ENCODE results near the gene KIF14.

KIF14 gene, protein sequence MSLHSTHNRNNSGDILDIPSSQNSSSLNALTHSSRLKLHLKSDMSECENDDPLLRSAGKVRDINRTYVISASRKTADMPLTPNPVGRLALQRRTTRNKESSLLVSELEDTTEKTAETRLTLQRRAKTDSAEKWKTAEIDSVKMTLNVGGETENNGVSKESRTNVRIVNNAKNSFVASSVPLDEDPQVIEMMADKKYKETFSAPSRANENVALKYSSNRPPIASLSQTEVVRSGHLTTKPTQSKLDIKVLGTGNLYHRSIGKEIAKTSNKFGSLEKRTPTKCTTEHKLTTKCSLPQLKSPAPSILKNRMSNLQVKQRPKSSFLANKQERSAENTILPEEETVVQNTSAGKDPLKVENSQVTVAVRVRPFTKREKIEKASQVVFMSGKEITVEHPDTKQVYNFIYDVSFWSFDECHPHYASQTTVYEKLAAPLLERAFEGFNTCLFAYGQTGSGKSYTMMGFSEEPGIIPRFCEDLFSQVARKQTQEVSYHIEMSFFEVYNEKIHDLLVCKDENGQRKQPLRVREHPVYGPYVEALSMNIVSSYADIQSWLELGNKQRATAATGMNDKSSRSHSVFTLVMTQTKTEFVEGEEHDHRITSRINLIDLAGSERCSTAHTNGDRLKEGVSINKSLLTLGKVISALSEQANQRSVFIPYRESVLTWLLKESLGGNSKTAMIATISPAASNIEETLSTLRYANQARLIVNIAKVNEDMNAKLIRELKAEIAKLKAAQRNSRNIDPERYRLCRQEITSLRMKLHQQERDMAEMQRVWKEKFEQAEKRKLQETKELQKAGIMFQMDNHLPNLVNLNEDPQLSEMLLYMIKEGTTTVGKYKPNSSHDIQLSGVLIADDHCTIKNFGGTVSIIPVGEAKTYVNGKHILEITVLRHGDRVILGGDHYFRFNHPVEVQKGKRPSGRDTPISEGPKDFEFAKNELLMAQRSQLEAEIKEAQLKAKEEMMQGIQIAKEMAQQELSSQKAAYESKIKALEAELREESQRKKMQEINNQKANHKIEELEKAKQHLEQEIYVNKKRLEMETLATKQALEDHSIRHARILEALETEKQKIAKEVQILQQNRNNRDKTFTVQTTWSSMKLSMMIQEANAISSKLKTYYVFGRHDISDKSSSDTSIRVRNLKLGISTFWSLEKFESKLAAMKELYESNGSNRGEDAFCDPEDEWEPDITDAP (N-terminal part only)

DNA sequence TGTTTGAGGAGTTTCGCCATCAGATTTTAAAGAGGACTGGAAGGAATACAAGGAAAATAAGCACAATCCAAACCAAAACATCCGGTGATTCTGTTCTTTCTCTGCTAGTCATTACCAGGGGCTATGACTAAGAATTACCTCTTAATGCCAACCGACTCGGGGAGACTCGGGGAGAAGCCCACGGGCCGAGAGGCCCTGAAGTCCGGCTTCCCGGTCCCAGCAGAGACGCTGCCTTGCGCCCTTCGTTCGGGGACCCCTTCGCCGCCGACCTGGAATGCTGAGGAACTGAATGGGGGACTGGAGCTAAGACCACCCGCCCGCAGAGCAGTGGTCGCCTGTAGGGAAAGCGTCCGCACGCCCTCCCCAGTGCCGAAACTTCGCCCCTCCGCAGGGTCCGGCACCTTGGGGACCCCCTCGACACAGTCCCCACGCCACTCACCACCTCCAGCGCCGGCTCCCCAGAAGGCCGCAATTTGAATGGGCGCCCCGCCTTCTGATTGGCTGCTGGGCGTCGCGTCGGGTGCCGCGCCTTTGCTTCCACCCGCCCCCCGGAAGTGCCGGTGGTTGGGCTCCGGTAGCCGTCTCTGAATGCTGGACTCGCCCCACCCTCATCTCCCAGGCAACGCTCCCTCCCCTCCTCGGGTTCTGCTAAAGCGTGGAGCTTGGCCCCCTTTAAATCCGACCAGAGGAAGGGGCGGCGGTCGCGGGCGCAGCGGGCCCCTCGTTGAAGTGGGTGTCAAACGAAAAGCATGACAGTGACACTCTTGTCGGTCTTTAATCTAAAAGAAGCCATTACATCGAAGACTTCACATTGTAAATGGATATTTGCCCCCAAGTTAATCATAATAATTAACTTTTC lies at the start of gene KIF14:
TSS of gene KIF14 (minus strand) at position 479 of the 859 bp plus-strand sequence. CDS start 2,028 bp downstream, outside the sequence.
- TF ChIP-seq RAD21 (IDR thresholded peaks at IDR 0.05; ENCODE audit: low read depth): no peak
- no peak for TF ChIP-seq NFIC (IDR thresholded peaks at IDR 0.05)
- 0 out of 2 replicates have a peak, but pooled peaks have one; percentile 15 for TF ChIP-seq TEAD4 (IDR thresholded peaks at IDR 0.05)
- no peak for TF ChIP-seq EP300 (IDR thresholded peaks at IDR 0.05; ENCODE audit: borderline replicate concordance)
- peak; percentile 62; the same call in 1 of the 2 replicates for TF ChIP-seq TAF1 (IDR thresholded peaks at IDR 0.05; ENCODE audit: low read depth)
- TF ChIP-seq ZBTB7A (IDR thresholded peaks at IDR 0.05; ENCODE audit: low read depth): peak; percentile 80
- TF ChIP-seq, protein P1, sequence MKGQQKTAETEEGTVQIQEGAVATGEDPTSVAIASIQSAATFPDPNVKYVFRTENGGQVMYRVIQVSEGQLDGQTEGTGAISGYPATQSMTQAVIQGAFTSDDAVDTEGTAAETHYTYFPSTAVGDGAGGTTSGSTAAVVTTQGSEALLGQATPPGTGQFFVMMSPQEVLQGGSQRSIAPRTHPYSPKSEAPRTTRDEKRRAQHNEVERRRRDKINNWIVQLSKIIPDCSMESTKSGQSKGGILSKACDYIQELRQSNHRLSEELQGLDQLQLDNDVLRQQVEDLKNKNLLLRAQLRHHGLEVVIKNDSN (IDR thresholded peaks at IDR 0.05): no peak
- no peak for TF ChIP-seq TCF12 (IDR thresholded peaks at IDR 0.05; ENCODE audit: low read depth)
- TF ChIP-seq EGR1 (IDR thresholded peaks at IDR 0.05): no peak
- TF ChIP-seq FOXM1 (IDR thresholded peaks at IDR 0.05; ENCODE audit: borderline replicate concordance, low read depth): peak; percentile 91; the same call in 1 of the 2 replicates
- no peak for TF ChIP-seq YY1 (IDR thresholded peaks at IDR 0.05; ENCODE audit: low read depth)
- TF ChIP-seq, protein P2, sequence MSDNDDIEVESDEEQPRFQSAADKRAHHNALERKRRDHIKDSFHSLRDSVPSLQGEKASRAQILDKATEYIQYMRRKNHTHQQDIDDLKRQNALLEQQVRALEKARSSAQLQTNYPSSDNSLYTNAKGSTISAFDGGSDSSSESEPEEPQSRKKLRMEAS (IDR thresholded peaks at IDR 0.05): peak; percentile 27
- TF ChIP-seq, protein P3, sequence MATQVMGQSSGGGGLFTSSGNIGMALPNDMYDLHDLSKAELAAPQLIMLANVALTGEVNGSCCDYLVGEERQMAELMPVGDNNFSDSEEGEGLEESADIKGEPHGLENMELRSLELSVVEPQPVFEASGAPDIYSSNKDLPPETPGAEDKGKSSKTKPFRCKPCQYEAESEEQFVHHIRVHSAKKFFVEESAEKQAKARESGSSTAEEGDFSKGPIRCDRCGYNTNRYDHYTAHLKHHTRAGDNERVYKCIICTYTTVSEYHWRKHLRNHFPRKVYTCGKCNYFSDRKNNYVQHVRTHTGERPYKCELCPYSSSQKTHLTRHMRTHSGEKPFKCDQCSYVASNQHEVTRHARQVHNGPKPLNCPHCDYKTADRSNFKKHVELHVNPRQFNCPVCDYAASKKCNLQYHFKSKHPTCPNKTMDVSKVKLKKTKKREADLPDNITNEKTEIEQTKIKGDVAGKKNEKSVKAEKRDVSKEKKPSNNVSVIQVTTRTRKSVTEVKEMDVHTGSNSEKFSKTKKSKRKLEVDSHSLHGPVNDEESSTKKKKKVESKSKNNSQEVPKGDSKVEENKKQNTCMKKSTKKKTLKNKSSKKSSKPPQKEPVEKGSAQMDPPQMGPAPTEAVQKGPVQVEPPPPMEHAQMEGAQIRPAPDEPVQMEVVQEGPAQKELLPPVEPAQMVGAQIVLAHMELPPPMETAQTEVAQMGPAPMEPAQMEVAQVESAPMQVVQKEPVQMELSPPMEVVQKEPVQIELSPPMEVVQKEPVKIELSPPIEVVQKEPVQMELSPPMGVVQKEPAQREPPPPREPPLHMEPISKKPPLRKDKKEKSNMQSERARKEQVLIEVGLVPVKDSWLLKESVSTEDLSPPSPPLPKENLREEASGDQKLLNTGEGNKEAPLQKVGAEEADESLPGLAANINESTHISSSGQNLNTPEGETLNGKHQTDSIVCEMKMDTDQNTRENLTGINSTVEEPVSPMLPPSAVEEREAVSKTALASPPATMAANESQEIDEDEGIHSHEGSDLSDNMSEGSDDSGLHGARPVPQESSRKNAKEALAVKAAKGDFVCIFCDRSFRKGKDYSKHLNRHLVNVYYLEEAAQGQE (IDR thresholded peaks at IDR 0.05; ENCODE audit: low read depth): no peak
- no peak for TF ChIP-seq CEBPB (IDR thresholded peaks at IDR 0.05)
- TF ChIP-seq CREB1 (IDR thresholded peaks at IDR 0.05; ENCODE audit: low read depth): peak; percentile 47; the same call in 1 of the 2 replicates

DNA sequence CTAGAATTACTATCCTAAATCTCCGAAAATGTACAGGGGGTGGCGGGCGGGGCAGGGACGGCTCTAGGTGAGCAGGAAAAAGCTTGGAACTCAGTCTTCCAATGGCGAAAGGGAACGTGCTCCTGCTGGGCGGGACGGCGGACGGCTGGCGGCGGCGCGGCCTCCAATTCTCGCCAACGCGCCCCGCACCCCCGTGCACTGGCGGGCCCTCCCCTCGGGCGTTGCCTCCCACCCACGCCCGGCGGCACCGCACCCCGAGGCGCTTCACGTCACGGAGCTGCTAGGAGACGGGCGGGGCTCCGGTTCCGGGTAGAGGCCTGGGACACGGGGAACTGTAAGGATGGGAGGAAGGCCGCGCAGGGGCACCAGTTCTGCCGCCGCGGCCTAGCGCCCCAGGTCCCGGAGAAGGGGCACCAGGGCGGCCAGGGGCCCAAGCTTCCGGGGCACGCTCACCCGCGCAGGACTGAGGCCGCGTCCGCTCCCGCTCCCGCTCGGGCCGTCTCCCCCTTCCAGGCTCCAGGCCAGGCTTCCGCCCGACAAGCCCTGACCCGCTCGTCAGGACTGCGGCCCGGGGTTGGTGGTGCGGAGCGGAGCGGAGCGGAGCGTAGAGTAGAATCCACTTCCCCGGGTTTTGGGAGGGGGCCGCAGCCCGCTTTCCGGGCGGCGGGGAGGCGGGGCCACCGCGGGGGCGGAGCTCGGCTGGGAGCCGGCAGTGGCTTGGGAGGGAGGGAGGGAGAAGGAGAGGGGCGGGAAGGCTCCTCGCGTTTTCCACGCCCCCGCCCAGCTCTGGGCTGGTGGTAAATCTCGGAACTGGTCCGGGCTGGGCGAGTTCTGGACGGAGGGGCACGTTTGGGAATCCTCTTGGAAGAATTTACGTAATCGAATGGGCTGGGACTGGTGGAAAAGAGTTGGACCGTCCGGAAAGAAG lies 49.0 kb upstream of the KIF14 start, which contains the start of gene DDX59:
TSS of gene DDX59 (minus strand) at position 594 of the 928 bp plus-strand sequence. CDS start 3,167 bp downstream, outside the sequence.
- TF ChIP-seq, protein P3 (IDR thresholded peaks at IDR 0.05; ENCODE audit: low read depth): no peak
- TF ChIP-seq EGR1 (IDR thresholded peaks at IDR 0.05): peak; percentile 99
- peak; percentile 82 for TF ChIP-seq CEBPB (IDR thresholded peaks at IDR 0.05)
- no peak; the same call in 1 of the 2 replicates for TF ChIP-seq RAD21 (IDR thresholded peaks at IDR 0.05; ENCODE audit: low read depth)
- TF ChIP-seq, protein P2 (IDR thresholded peaks at IDR 0.05): peak; percentile 75
- TF ChIP-seq TEAD4 (IDR thresholded peaks at IDR 0.05): 0 out of 2 replicates have a peak, but pooled peaks have one; percentile 17
- TF ChIP-seq FOXM1 (IDR thresholded peaks at IDR 0.05; ENCODE audit: borderline replicate concordance, low read depth): peak; percentile 30; the same call in 1 of the 2 replicates
- TF ChIP-seq CREB1 (IDR thresholded peaks at IDR 0.05; ENCODE audit: low read depth): peak; percentile 58; the same call in 1 of the 2 replicates
- peak; percentile 34; the same call in 1 of the 2 replicates for TF ChIP-seq ZBTB7A (IDR thresholded peaks at IDR 0.05; ENCODE audit: low read depth)
- peak; percentile 21; the same call in 1 of the 2 replicates for TF ChIP-seq YY1 (IDR thresholded peaks at IDR 0.05; ENCODE audit: low read depth)
- TF ChIP-seq, protein P1 (IDR thresholded peaks at IDR 0.05): no peak
- TF ChIP-seq TCF12 (IDR thresholded peaks at IDR 0.05; ENCODE audit: low read depth): no peak; the same call in 1 of the 2 replicates
- TF ChIP-seq TAF1 (IDR thresholded peaks at IDR 0.05; ENCODE audit: low read depth): peak; percentile 66
- peak; percentile 28; the same call in 1 of the 2 replicates for TF ChIP-seq NFIC (IDR thresholded peaks at IDR 0.05)
- peak; percentile 44; the same call in 1 of the 2 replicates for TF ChIP-seq EP300 (IDR thresholded peaks at IDR 0.05; ENCODE audit: borderline replicate concordance)

Data from Ishikawa (cell line).